Ecto neural progenitor cell (in vitro differentiated cells): Measurements from ENCODE around the gene PUS3.

Source experiments
- DNase-seq: peaks from one replicate; pipeline ENCODE4 v3.0.0-alpha.2; 2018; ENCODE audit warnings: low spot score

Gene PUS3

GRCh38 chr11:125902927-125903710 lies at the start of gene PUS3:
PUS3 (minus strand) TSS chr11:125903206; CDS start chr11:125896284, 6,922 bp downstream.
- peak; percentile 90 for DNase-seq

- no peak for DNase-seq
Observed at GRCh38 chr11:125952559-125952958, 49.6 kb upstream of the PUS3 start.

- DNase-seq: no peak
Observed at GRCh38 chr11:125951731-125952130, 48.7 kb upstream of the PUS3 start.

GRCh38 chr11:125950696-125951651 lies 48.0 kb upstream of the PUS3 start:
- DNase-seq: no peak

GRCh38 chr11:125950178-125950490 lies 47.1 kb upstream of the PUS3 start:
- DNase-seq: no peak

- DNase-seq: no peak
Observed at GRCh38 chr11:125949271-125950177, 46.5 kb upstream of the PUS3 start.

- no peak for DNase-seq
Observed at GRCh38 chr11:125948278-125949051, 45.5 kb upstream of the PUS3 start.

- DNase-seq: no peak
Observed at GRCh38 chr11:125947419-125948277, 44.6 kb upstream of the PUS3 start.

- no peak for DNase-seq
Observed at GRCh38 chr11:125946712-125947418, 43.9 kb upstream of the PUS3 start.

GRCh38 chr11:125945797-125946520 lies 43.0 kb upstream of the PUS3 start, which contains the start of gene VSIG10L2:
VSIG10L2 (plus strand) TSS chr11:125946044; CDS start chr11:125946056, 12 bp downstream.
- no peak for DNase-seq

GRCh38 chr11:125945011-125945796 lies 42.2 kb upstream of the PUS3 start:
- no peak for DNase-seq

- DNase-seq: no peak
Observed at GRCh38 chr11:125944350-125945010, 41.5 kb upstream of the PUS3 start.

- no peak for DNase-seq
Observed at GRCh38 chr11:125943661-125944349, 40.8 kb upstream of the PUS3 start.

GRCh38 chr11:125942771-125943428 lies 39.9 kb upstream of the PUS3 start:
- DNase-seq: no peak

- DNase-seq: peak; percentile 74
Observed at GRCh38 chr11:125941619-125942611, 38.9 kb upstream of the PUS3 start.
